Ishikawa (cell line): Measurements from ENCODE around the gene ACD.

Experiments used
- CEBPB ChIP-seq: IDR thresholded peaks from 2 replicates; pipeline ENCODE4 v1.6.1; 2012
- EGR1 ChIP-seq: IDR thresholded peaks from 2 replicates; pipeline ENCODE4 v1.6.1; 2012
- EP300 ChIP-seq: IDR thresholded peaks from 2 replicates; pipeline ENCODE4 v1.6.1; 2012; ENCODE audit warnings: borderline replicate concordance
- FOXM1 ChIP-seq: IDR thresholded peaks from 2 replicates; pipeline ENCODE4 v1.6.1; 2012; ENCODE audit warnings: low read depth, borderline replicate concordance
- RAD21 ChIP-seq: IDR thresholded peaks from 2 replicates; pipeline ENCODE4 v1.6.1; 2012; ENCODE audit warnings: low read depth
- REST ChIP-seq: IDR thresholded peaks from 2 replicates; pipeline ENCODE4 v1.6.1; 2012; ENCODE audit warnings: low read depth, mild to moderate bottlenecking
- TAF1 ChIP-seq: IDR thresholded peaks from 2 replicates; pipeline ENCODE4 v1.6.1; 2012; ENCODE audit warnings: low read depth, mild to moderate bottlenecking
- TCF12 ChIP-seq: IDR thresholded peaks from 2 replicates; pipeline ENCODE4 v1.6.1; 2012; ENCODE audit warnings: low read depth
- TEAD4 ChIP-seq: IDR thresholded peaks from 2 replicates; pipeline ENCODE4 v1.6.1; 2012
- YY1 ChIP-seq: IDR thresholded peaks from 2 replicates; pipeline ENCODE4 v1.6.1; 2012; ENCODE audit warnings: low read depth
- TF ChIP-seq, protein P1 (sequence below): IDR thresholded peaks from 2 replicates; pipeline ENCODE4 v1.6.1; 2012

DNA sequence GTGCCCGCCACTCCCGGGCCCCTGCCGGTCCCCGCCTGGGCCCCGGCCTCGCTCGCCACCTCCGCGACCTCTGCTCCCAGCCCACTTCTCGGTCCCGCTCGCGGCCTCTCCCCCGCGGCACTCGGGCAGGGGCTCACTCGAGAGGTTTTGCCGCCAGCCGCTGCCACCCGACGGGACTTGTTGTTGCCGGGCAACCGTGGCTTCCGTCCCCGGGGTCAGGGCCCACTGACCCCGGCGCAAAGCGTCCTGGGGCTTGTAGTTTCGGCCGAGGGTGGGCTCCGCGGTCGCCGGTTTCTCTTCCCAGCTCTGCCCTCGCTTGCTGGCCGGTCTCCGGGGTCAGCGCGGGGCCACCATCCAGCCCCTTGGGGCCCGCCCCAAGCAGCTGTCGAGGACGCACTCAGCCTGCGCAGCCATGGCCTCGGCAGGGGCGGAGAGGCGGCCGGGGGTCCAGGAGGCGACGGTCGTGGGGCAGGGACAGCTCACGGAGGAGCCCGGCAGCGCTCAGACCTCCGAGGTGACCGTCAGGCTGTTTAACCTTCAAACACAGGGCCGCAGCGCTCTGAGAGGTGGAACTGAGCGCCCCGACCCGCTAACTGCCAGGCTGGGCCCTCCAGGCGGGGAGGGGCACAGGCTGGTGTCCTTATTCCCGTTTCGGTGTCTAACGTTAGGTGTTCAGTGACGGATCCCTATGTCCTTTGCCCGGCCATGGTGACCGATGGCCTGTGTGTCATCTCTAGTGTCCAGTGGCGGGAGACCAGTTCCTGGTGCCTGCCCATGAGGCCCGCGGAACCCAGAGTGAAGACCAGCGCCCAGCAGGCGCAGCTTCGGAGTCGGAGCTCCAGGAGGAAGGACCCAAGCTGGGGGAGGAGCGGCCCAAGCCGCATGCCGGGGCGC, 6.7 kb upstream of the ACD start, which contains the start of the genes C16orf86 and ENKD1:
- TF ChIP-seq TCF12, result no peak; the same call in 1 of the 2 replicates
- no peak for TF ChIP-seq CEBPB
- peak; percentile 31; the same call in 1 of the 2 replicates for TF ChIP-seq TAF1
- TF ChIP-seq EP300, result 0 out of 2 replicates have a peak, but pooled peaks have one; percentile 10
- TF ChIP-seq, protein P1, sequence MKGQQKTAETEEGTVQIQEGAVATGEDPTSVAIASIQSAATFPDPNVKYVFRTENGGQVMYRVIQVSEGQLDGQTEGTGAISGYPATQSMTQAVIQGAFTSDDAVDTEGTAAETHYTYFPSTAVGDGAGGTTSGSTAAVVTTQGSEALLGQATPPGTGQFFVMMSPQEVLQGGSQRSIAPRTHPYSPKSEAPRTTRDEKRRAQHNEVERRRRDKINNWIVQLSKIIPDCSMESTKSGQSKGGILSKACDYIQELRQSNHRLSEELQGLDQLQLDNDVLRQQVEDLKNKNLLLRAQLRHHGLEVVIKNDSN, result no peak
- no peak for TF ChIP-seq YY1
- no peak for TF ChIP-seq RAD21
- TF ChIP-seq FOXM1, result no peak
- TF ChIP-seq REST, result no peak
- TF ChIP-seq EGR1, result peak; percentile 41; the same call in 1 of the 2 replicates
- no peak; the same call in 1 of the 2 replicates for TF ChIP-seq TEAD4
